Hepatocyte (in vitro differentiated cells): Measurements from ENCODE around the gene RECK. TPM values are rescaled to one million over a fixed set of nuclear protein-coding genes. Genes with fewer than 3 reads are reported as not detected.
A peak's percentile ranks its signal among the peaks of the same experiment; 100 is the strongest.

Experiments used
- DNase-seq: peaks from one replicate; pipeline ENCODE4 v3.0.0-alpha.2; 2016; ENCODE audit warnings: low spot score
- H2AFZ ChIP-seq: fragments of 200-600 bp; sonication (generic); 2 replicates; pipeline ENCODE4 v1.6.0; 2016; ENCODE audit warnings: antibody characterized with exemption, mild to moderate bottlenecking
- H3K27ac ChIP-seq: fragments of 200-600 bp; sonication (generic); 2 replicates; pipeline ENCODE4 v1.5.1; 2016; ENCODE audit warnings: mild to moderate bottlenecking
- H3K27me3 ChIP-seq: fragments of 200-600 bp; sonication (generic); 2 replicates; pipeline ENCODE4 v1.6.1; 2016
- H3K36me3 ChIP-seq: fragments of 200-600 bp; sonication (generic); replicated peaks from 2 replicates; pipeline ENCODE4 v1.5.1; 2016; ENCODE audit warnings: low read depth; ENCODE audit not compliant: insufficient read depth
- H3K4me1 ChIP-seq: fragments of 200-600 bp; sonication (generic); 2 replicates; pipeline ENCODE4 v1.5.1; 2016; ENCODE audit warnings: mild to moderate bottlenecking, moderate library complexity; ENCODE audit not compliant: insufficient read depth
- H3K4me2 ChIP-seq: fragments of 200-600 bp; sonication (generic); 2 replicates; pipeline ENCODE4 v1.6.0; 2016
- H3K4me3 ChIP-seq: fragments of 200-600 bp; sonication (generic); 2 replicates; pipeline ENCODE4 v1.5.1; 2016; ENCODE audit warnings: mild to moderate bottlenecking
- H3K79me2 ChIP-seq: fragments of 200-600 bp; sonication (generic); 2 replicates; pipeline ENCODE4 v1.6.0; 2017; ENCODE audit warnings: mild to moderate bottlenecking
- H3K9me2 ChIP-seq: fragments of 200-600 bp; sonication (generic); replicated peaks from 2 replicates; pipeline ENCODE4 v1.6.0; 2017; ENCODE audit warnings: mild to moderate bottlenecking; ENCODE audit not compliant: insufficient read depth
- H3K9me3 ChIP-seq: fragments of 200-600 bp; sonication (generic); 2 replicates; pipeline ENCODE4 v1.5.1; 2016; ENCODE audit warnings: low read depth, mild to moderate bottlenecking
- H4K20me1 ChIP-seq: fragments of 200-600 bp; sonication (generic); 2 replicates; pipeline ENCODE4 v1.6.0; 2016; ENCODE audit warnings: mild to moderate bottlenecking; ENCODE audit not compliant: insufficient read depth, poor library complexity, severe bottlenecking
- EZH2 ChIP-seq: fragments of 200-600 bp; sonication (generic); IDR thresholded peaks from 2 replicates; pipeline ENCODE4 v1.6.1; 2016; ENCODE audit warnings: antibody characterized with exemption, mild to moderate bottlenecking, borderline replicate concordance
- EZH2phosphoT487 ChIP-seq: fragments of 200-600 bp; sonication (generic); IDR thresholded peaks from one replicate; pipeline ENCODE4 v1.6.1; 2018; ENCODE audit warnings: antibody characterized with exemption, mild to moderate bottlenecking, low read depth, moderate library complexity; ENCODE audit not compliant: unreplicated experiment, severe bottlenecking
- WGBS: methylation state at CpG from one replicate; pipeline ENCODE4 v1.1.6; 2016; ENCODE audit warnings: low lambda C conversion rate; ENCODE audit errors: missing lambda C conversion rate; 5-methylcytosine and 5-hydroxymethylcytosine counted together
- polyA plus RNA-seq: library from polyadenylated mRNA; unstranded; fragments of >200 nt; fragmentation: Nextera tagmentation; extraction: Ambion mirVana; gene quantifications from 2 replicates; pipeline ENCODE4 v1.2.1, GENCODE V29; 2016
- total RNA-seq: library from RNA; depleted of rRNA; stranded (reverse); fragments of >200 nt; gene quantifications from 2 replicates; pipeline ENCODE4 v1.2.3, GENCODE V29; 2014
- TF ChIP-seq, protein P1 (sequence below): fragments of 200-600 bp; sonication (generic); IDR thresholded peaks from 2 replicates; pipeline ENCODE4 v1.5.1; 2016; ENCODE audit warnings: antibody characterized with exemption, mild to moderate bottlenecking; ENCODE audit not compliant: poor library complexity

Gene RECK
- total and polyA plus RNA-seq, 2 experiments from 2014 or later, result 13.5 to 15.3 TPM

DNA sequence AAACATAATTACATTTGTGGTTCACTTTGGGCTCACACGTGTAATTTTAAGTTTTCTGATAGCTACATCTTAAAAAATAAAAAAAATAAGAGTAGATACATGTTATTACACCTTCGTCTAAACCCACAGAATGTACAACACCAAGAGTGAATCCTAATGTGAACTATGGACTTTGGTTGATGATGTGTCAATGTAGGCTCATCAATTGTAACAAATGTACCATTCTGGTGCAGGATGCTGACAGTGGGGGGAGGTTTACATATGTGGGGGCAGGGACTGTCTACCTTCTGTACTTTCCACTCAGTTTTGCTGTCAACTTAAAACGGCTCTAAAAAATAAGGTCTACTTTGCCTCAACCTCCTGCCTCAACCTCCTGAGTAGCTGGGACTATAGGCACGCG, 2.5 kb upstream of the RECK start:
- Histone ChIP-seq H3K4me1 (no peaks in the 10 kb centered on the region), H3K4me2 (no peak overlapping the region), H4K20me1 (no peaks in the 10 kb centered on the region), H3K79me2 (peaks cover 12% of the 10 kb centered on the region), H2AFZ (no peak overlapping the region), H3K27ac (no peak overlapping the region), H3K9me3 (no peaks in the 10 kb centered on the region), H3K4me3 (no peak overlapping the region), H3K27me3 (peaks cover 7% of the 10 kb centered on the region), H3K36me3 (no peaks in the 10 kb centered on the region), H3K9me2 (no peaks in the 10 kb centered on the region)
- TF ChIP-seq EZH2 (no peak), EZH2phosphoT487 (no peak)
- TF ChIP-seq, protein P1, sequence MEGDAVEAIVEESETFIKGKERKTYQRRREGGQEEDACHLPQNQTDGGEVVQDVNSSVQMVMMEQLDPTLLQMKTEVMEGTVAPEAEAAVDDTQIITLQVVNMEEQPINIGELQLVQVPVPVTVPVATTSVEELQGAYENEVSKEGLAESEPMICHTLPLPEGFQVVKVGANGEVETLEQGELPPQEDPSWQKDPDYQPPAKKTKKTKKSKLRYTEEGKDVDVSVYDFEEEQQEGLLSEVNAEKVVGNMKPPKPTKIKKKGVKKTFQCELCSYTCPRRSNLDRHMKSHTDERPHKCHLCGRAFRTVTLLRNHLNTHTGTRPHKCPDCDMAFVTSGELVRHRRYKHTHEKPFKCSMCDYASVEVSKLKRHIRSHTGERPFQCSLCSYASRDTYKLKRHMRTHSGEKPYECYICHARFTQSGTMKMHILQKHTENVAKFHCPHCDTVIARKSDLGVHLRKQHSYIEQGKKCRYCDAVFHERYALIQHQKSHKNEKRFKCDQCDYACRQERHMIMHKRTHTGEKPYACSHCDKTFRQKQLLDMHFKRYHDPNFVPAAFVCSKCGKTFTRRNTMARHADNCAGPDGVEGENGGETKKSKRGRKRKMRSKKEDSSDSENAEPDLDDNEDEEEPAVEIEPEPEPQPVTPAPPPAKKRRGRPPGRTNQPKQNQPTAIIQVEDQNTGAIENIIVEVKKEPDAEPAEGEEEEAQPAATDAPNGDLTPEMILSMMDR, result no peak
- DNase-seq, result no peak
- 92% methylated on average over 5 of the region's 5 CpGs for WGBS

DNA sequence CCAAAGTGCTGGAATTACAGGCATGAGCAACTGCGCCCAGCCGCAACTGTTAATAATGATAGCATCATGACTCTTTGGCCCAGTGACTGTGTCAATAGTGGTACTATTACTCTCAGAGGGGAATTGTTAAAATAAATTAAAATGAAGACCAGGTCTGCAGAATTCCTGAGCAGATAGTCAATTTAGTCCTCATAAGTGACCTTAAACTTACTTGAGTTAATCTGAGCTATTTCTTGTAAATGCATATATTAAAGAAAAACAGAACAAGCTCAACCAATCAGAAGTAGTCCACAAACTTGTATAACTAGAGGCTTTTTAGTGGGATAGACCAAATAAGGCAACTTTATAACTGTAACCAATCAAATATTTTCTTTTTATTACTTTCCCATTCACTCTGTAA, 1.7 kb upstream of the RECK start:
- H3K79me2 ChIP-seq, result peaks cover 19% of the 10 kb centered on the region
- no peak overlapping the region for H3K27ac ChIP-seq
- no peak overlapping the region for H2AFZ ChIP-seq
- peaks cover 7% of the 10 kb centered on the region for H3K27me3 ChIP-seq
- no peaks in the 10 kb centered on the region for H3K9me3 ChIP-seq
- 98% methylated on average over 2 of the region's 2 CpGs for WGBS
- DNase-seq, result no peak
- H3K4me2 ChIP-seq, result no peak overlapping the region
- no peaks in the 10 kb centered on the region for H3K4me1 ChIP-seq
- H3K4me3 ChIP-seq, result no peak overlapping the region
- TF ChIP-seq EZH2 (no peak), EZH2phosphoT487 (no peak)
- TF ChIP-seq, protein P1, result no peak
- H3K9me2 ChIP-seq, result no peaks in the 10 kb centered on the region
- no peaks in the 10 kb centered on the region for H4K20me1 ChIP-seq
- H3K36me3 ChIP-seq, result no peaks in the 10 kb centered on the region

DNA sequence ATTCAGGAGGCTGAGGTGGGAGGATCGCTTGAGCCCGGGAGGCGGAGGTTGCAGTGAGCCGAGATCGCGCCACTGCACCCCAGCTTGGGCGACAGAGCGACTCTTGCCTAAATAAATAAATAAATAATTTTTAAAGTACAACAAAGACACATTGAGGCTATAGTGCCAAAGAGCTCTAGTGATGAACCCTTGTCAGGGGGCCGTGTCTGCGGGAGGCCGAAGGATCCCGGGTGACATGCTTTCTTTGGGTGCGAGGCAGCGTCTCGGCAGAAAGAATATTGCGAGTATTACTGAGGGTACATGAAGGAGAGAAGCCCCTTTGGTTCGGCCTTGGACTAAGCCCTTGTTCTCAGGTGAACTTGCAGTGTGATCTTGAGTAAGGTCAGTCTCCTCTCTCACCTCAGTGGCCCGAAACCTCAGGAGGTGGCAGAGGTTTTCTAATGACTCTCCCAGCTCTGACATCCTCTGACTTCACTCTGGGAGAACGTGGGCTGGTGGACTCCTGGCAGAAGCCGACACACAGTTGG, 397 bp upstream of the RECK start:
- no peaks in the 10 kb centered on the region for H3K9me3 ChIP-seq
- no peaks in the 10 kb centered on the region for H4K20me1 ChIP-seq
- 63% methylated on average over 20 of the region's 20 CpGs for WGBS
- H2AFZ ChIP-seq, result no peak overlapping the region
- H3K4me3 ChIP-seq, result peak overlapping the region; percentile 69
- TF ChIP-seq EZH2 (no peak), EZH2phosphoT487 (no peak)
- TF ChIP-seq, protein P1, result no peak
- no peak for DNase-seq
- peak overlapping the region; percentile 83 for H3K4me2 ChIP-seq
- no peak overlapping the region for H3K27ac ChIP-seq
- H3K36me3 ChIP-seq, result no peaks in the 10 kb centered on the region
- no peaks in the 10 kb centered on the region for H3K4me1 ChIP-seq
- H3K79me2 ChIP-seq, result peaks cover 22% of the 10 kb centered on the region
- H3K9me2 ChIP-seq, result no peaks in the 10 kb centered on the region
- peaks cover 3% of the 10 kb centered on the region for H3K27me3 ChIP-seq
